Skin epidermis (tissue), 12 donors: Measurements from ENCODE around the gene SLC7A6.
A peak's percentile ranks its signal among the peaks of the same experiment; 100 is the strongest.

ENCODE experiments used
- H3K27ac ChIP-seq, 21 experiments: fragments of 200-600 bp; sonication (generic) in 11 of 21; one replicate each; pipeline ENCODE4 v1.5.0; 2020; ENCODE audit warnings: mild to moderate bottlenecking in 3 of 21, inconsistent platforms in 2 of 21, moderate library complexity in 2 of 21
- H3K4me3 ChIP-seq, 7 experiments: fragments of 200-600 bp; sonication (generic) in 2 of 7; one replicate each; pipeline ENCODE4 v1.5.0; 2020; ENCODE audit warnings: inconsistent platforms in 2 of 7, mild to moderate bottlenecking in 2 of 7, moderate library complexity in 1 of 7

Gene SLC7A6

DNA sequence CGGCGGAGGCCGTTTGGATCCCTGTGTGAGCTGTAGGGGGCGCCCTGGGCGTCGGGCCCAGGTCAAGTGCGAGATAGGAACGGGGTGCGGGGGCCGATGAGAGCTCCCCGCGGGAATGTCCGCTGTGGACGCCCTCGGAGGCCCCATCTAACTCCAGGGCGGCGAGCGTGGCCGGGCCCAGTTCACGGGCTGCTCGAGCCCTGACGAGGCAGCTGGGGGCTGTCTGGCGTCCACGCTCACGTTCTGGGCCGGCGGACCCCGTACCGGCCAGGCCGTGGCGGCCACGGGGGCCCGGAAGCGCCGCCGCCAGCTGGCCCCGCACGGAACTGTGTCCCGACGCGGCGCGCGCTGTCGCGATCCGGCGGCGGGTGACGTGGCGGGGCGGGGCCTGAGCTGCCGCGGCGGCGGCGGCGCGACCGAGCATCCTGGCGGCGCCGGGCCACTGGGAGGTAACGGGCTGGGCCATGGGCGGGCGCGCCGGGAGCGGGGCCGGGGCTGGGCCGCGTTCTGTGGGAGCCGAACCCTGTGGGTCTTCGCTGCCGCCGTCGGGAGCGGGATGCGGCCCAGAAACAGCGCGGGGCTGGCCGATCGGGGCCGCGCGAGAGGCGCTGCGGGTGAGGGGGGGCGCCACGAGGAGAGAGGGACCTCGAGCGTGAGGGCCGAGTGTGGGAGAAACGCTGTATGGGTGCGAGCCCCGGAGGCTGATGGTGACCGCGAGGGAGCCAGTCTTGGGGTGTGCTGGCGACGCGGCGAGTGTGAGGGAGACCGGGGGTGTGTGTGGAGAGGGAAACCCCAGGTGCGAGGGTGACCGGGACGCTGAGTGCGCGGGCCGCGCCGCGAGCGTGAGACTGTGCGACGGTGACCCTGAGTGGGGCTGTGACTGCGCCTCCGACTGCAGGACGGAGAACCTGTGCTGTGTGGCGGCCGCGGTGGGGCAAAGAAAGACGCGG, at the start of gene SLC7A6:
SLC7A6 (plus strand) TSS at position 399 of the 950 bp plus-strand sequence. CDS start 10,201 bp downstream, outside the sequence.
- H3K4me3 ChIP-seq = peak within 1 kb of the TSS; percentile 73 to 86 (median 80)

DNA sequence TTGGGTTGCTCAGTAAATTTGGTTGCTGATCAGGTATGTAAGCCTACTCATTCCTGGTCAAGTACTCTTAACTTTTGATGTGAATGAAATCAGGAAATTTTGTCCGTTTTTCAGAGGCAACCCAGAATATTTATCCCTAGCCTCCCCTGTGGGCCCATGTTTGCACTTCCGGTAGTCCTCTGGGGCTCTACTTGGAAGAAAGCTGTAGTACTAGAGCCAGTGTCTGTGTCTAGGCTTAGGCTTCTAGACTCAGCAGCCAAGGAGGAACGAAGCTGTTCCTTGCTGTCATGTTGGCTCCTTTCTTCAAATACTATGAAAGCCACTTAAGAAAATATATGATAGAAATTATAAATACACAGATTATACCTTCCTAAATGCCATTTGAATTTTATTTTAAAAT, 49.6 kb upstream of the SLC7A6 start:
- H3K27ac ChIP-seq = peak overlapping the region in 2 of 21 experiments; percentile 5 to 42

More for the DNA sequence above, at the start of gene SLC7A6:
- H3K27ac ChIP-seq = peak within 1 kb of the TSS; percentile 82 to 99 (median 94)

DNA sequence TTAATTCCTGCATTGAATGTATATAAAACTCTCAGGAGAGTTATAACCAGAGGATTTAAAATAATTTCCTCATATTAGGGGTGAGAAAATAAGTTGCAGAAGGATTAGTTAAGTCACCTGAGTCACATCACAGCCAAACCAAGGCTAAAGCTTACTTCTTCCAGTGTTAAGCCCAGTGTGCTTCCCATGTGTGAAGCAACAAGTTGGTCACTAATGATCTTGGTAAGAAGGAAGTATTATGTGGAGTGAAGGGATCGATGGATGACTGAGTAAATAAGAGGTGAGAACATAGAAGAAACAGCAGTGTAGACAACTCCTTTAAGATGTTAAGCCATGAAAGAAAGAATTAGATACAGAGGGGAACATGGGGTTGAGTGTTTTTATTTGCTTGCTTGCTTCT, 49.0 kb upstream of the SLC7A6 start:
- no peak overlapping the region for H3K27ac ChIP-seq
- H3K4me3 ChIP-seq = no peak overlapping the region

More for the DNA sequence above, 49.6 kb upstream of the SLC7A6 start:
- no peak overlapping the region for H3K4me3 ChIP-seq

DNA sequence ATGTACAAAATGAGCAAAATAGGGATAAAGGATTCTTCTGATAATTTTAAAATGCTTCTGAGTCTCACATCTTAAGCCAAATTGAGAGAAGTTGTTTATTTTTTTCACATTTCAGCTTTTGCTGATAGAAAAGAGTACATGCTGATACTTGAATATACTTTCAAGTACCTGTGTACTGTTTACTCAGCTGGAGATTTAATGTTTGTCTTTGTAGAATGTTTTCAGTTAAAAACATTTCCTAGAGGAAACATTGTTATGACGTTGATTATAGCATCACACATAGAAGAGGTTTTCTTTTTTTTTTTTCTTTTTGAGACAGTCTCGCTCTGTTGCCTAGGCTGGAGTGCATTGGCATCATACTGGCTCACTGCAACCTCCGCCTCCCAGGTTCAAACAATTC, 48.1 kb upstream of the SLC7A6 start:
- no peak overlapping the region for H3K27ac ChIP-seq
- H3K4me3 ChIP-seq = no peak overlapping the region

GRCh38 chr16:68217506-68217905, 46.8 kb upstream of the SLC7A6 start:
- Histone ChIP-seq H3K27ac (no peak overlapping the region), H3K4me3 (no peak overlapping the region)

- no peak overlapping the region for H3K27ac ChIP-seq
These were observed 44.5 kb upstream of the SLC7A6 start for GRCh38 chr16:68219725-68220351.

GRCh38 chr16:68223072-68223471, 41.3 kb upstream of the SLC7A6 start:
- no peak overlapping the region for H3K4me3 ChIP-seq
- no peak overlapping the region for H3K27ac ChIP-seq

More at GRCh38 chr16:68219725-68220351, 44.5 kb upstream of the SLC7A6 start:
- H3K4me3 ChIP-seq = no peak overlapping the region

- no peak overlapping the region for H3K27ac ChIP-seq
- H3K4me3 ChIP-seq = no peak overlapping the region
These were observed 38.2 kb upstream of the SLC7A6 start for GRCh38 chr16:68226116-68226515.

GRCh38 chr16:68227183-68227793, 37.0 kb upstream of the SLC7A6 start:
- Histone ChIP-seq H3K4me3 (no peak overlapping the region), H3K27ac (peak overlapping the region in 5 of 21 experiments; percentile 15 to 37 (median 18))

DNA sequence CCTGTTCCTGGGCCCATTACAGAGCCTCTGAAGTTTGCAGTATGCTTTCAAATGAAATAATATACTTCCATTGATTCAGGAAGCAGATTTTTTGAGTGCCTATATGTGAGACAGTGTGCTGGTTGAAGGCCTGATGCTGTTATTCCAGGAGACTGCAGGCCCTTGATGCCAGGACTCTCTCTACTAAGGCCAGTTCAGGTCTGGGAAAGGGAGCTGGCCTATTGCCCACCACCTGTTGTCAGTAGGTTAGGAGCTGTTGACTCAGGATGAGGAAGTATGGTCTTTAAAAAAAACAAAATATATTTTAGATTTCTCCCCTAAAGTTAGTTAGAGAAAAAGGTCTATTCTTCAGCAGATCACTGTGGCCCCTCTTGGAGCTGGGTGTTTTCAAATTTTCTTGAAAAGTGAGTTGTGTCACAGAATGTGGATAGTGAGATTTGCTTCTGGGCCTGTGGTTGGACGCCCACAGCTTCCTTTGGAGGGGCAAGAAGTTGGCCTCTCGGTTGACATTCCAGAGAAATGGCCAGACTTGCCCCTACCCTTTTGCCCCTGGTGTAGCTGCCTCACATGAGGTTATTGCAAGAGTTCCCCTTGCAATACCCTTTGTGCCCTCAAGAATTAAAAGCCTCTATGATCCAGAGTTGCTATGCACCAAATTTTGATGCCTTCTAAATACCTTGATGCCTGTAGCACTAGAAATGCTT, 36.3 kb upstream of the SLC7A6 start:
- Histone ChIP-seq H3K4me3 (no peak overlapping the region), H3K27ac (peak overlapping the region in 5 of 21 experiments; percentile 4 to 37 (median 16))

DNA sequence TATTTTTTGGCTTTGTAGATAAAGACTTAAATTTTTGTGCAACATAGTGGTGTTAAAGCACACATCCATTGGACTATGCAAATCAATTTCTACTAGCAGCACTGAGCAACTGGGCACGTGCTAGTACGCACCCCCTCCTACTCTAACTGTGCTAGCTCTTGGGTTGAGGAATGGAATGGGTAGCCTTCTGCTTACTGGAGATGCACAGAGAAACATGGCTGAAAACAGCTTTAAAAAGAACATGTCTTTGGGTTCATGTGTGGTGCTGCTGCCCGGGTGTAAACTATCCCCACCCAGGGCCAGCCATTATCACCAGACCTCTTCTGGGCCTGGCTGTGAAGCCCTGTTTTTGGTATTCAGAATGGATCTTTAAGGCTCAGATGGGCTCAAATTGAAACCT, 35.7 kb upstream of the SLC7A6 start:
- no peak overlapping the region for H3K4me3 ChIP-seq
- H3K27ac ChIP-seq = peak overlapping the region in 2 of 21 experiments; percentile 4 to 24

DNA sequence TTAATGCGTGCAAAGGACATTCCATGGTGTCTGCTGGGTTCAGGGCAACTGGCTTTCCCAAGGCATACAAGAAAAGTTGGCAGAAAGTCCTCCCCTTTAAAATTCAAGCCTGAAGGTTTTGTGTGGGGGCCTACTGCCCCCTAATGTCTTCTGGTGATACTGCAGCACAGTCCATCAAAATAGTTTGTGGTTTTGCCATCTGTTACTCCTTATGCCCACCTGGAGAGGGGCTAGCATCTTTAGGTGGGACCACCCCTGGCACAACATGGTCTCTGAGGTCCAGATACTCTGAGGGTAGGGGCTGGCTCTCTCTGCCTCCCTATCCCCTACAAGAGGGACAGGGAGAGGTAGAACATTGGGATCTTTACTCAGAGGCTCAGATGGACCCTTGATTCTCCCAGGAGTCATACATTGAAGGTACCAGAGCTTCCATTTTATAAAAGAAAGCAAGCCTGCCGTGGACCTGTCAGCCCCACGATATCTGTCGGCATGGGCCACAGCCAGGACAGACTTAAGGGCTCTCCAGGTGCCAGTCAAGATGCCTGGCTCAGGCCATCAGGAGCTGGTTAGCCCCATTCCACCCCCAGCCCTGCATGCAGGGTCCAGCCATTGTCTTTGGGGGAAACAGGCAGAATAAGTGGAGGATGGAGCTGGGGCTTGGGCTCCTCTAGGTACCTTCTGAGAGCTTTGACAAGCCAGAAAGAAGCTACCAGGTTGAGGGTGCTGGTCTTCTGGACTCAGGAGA, 34.7 kb upstream of the SLC7A6 start:
- Histone ChIP-seq H3K4me3 (no peak overlapping the region), H3K27ac (no peak overlapping the region)

- Histone ChIP-seq H3K27ac (no peak overlapping the region), H3K4me3 (no peak overlapping the region)
These were observed 34.2 kb upstream of the SLC7A6 start for GRCh38 chr16:68230176-68230571.

- Histone ChIP-seq H3K4me3 (no peak overlapping the region), H3K27ac (no peak overlapping the region)
These were observed 33.4 kb upstream of the SLC7A6 start for GRCh38 chr16:68230956-68231355.

GRCh38 chr16:68231384-68232136, 32.8 kb upstream of the SLC7A6 start:
- no peak overlapping the region for H3K27ac ChIP-seq
- no peak overlapping the region for H3K4me3 ChIP-seq

- no peak overlapping the region for H3K4me3 ChIP-seq
- peak overlapping the region in 1 of 21 experiments; percentile 36 for H3K27ac ChIP-seq
These were observed 32.0 kb upstream of the SLC7A6 start for GRCh38 chr16:68232335-68232734.

- peak overlapping the region in 16 of 21 experiments; percentile 8 to 96 (median 80) for H3K27ac ChIP-seq
- H3K4me3 ChIP-seq = peak overlapping the region in 5 of 7 experiments; percentile 5 to 67 (median 50)
These were observed 31.1 kb upstream of the SLC7A6 start for GRCh38 chr16:68233085-68233834.

DNA sequence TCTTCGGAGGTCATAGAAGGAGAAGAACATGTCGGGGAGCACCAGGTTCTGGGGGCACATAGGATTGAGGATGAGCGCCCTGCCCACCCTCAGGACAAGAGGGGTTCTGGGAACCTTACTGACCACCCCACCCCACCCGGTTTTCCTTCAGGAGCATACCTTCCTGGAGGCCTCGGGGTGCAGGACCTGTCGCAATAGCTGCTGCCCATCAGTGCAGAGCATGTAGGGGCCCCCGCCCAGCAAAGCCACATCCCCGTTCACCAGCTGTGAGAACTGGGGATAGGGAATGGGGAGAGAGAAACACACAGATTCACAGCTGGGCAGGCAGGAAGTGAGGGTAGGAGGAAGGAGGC, 30.5 kb upstream of the SLC7A6 start:
- peak overlapping the region in 5 of 7 experiments; percentile 5 to 67 (median 50) for H3K4me3 ChIP-seq
- H3K27ac ChIP-seq = peak overlapping the region in 16 of 21 experiments; percentile 8 to 96 (median 80)
